GM18909 (cell line): ENCODE data around the gene QKI.
"Not testable (repeated sequence)": the region's sequence is repeated elsewhere in the genome, so short reads cannot be mapped to it uniquely, and the experiment has no call there.

Experiments
- ATAC-seq: cut with Tn5 transposase; IDR thresholded peaks from one replicate; pipeline ENCODE4 v1.9.1; 2021; ENCODE audit warnings: mild to moderate bottlenecking; ENCODE audit not compliant: unreplicated experiment, poor library complexity

The QKI gene

GRCh38 chr6:163437466-163437865, 22.9 kb downstream of the QKI start:
- ATAC-seq, result peak; percentile 71

GRCh38 chr6:163438298-163438939, 23.9 kb downstream of the QKI start:
- no peak for ATAC-seq

GRCh38 chr6:163438940-163439335, 24.4 kb downstream of the QKI start:
- ATAC-seq, result peak; percentile 70

GRCh38 chr6:163439390-163439789, 24.9 kb downstream of the QKI start:
- not testable (repeated sequence) for ATAC-seq

DNA sequence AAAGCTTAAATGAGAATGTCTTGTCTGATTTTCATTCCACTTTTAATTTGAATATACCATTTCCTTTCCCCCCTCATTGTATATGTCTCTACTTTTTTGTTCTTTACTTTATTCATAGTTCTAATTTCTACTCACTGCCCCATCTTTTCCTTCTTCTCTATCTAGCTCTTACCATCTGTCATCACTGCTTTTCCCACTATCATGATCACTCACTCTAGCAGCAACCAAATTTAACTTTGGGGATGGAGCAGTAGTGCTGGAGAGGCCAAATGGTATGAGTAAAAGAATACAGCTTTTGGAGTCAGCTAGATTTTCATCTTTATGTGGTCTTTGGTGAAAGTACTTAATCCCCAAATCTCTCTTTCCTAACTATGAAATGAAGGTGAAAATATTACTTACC, 25.5 kb downstream of the QKI start:
- no peak for ATAC-seq

DNA sequence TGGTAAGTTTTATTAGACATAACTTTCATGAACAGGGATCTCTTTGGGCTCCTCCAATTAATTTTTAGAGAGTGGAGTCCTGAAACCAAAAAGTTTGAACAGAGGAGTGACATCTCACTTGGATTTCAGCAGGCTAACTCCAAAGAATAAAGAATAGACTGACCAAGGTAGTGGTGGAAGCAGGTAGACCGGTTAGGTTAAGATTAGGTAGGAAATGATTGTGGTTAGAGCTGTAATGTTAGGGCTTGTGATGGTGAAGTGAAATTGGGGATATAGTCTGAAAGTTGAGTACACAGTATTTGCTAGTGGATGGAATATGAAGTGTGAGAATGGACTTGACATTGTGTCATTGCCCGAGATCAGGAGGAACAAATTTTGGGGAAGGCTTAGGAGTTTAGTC, 27.8 kb downstream of the QKI start:
- ATAC-seq, result no peak

GRCh38 chr6:163444077-163444476, 29.6 kb downstream of the QKI start:
- ATAC-seq, result no peak

DNA sequence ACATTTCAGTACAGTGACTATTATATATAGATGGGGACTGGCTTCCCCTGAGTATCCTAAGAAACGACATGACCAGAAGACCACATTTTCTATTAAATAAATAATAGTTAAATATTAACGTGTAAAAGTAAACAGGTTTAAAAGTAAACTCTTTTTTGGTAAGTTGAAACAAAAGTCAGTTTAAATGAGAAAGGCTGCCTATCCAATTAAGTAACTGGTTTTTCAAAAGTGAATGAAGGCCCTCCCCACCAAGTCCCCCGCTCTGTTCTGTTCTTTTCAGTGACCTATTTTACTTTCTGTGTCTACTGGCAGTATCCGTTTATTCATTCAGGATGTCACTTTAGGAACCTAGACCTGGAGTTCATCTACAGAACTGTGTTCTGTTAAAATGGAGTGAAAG, 32.0 kb downstream of the QKI start:
- ATAC-seq, result no peak

DNA sequence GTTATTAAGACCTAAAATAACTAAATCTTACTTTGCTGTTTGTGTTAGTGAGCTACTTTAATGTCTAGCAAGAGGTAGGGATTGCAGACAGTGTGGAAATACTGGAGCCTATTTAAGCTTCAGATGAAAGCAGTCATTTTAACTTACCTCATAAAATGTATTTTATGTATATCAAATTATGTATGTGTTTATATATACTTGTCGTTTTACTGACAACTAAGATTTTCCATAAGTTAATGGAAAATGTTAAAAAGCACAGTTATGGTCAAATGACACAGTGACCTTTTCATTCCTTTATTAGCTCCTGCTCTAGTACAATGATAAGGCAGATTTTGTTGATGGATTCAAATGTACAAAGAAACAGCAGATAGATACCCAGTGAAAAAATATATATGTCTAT, 34.6 kb downstream of the QKI start:
- no peak for ATAC-seq

DNA sequence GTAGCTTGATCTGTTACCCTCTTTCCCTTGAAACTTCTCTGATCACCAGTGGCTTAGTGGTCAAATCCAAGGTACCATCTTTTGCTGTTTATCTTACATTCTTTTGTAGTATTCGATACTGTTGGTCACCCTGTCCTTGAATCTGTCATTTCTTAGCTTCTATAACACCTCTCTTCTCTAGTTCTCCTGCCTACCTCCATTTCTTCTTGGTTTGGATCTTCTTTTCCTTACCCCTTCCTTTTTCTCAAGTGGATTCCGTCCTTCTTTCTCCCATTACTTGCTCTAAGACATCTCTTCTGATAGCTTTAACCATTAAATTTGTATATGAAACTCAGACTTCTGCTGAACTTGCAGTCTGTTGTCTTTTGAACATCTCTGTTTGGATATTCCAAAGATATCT, 39.9 kb downstream of the QKI start:
- no peak for ATAC-seq

DNA sequence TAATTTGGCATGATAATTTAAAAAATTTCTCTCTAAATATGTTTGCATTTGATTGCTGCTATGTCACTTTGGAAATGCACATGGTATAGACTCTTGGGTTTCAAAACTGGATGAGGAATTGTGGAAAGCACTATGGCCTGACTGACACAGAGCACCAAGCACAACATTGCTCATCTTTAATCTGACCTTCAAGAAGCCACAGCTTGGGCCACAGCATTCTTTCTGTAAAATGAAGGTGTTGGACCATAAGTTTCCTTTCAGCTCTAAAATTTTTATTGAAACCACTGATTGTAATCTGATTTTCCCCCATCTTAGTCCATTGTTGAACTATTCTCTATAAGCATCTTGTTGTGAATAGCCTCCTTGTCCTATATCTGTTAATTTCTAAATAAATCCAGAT, 41.0 kb downstream of the QKI start:
- no peak for ATAC-seq

- ATAC-seq, result peak; percentile 36
These were observed 43.4 kb downstream of the QKI start for GRCh38 chr6:163457637-163458561.

DNA sequence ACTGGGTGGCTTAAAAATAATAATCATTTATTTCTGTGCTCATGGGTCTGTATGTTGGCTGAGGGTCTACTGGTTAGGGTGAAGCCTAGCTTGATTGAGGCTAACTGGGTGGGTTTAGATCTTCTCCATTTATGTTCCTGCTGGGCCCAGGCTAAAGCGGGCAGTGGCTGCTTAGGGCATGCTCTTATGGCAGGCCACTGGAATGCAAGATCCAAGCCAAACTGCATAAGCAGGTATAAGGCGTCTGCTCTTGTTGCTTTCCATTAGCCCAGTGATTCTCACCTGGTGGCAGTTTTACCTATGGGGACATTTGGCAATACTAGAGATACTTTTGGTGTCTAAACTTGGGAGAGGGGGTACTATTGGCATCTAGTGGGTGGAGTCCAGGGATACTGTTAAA, 44.5 kb downstream of the QKI start:
- ATAC-seq, result no peak

GRCh38 chr6:163459536-163459935, 45.0 kb downstream of the QKI start:
- no peak for ATAC-seq

DNA sequence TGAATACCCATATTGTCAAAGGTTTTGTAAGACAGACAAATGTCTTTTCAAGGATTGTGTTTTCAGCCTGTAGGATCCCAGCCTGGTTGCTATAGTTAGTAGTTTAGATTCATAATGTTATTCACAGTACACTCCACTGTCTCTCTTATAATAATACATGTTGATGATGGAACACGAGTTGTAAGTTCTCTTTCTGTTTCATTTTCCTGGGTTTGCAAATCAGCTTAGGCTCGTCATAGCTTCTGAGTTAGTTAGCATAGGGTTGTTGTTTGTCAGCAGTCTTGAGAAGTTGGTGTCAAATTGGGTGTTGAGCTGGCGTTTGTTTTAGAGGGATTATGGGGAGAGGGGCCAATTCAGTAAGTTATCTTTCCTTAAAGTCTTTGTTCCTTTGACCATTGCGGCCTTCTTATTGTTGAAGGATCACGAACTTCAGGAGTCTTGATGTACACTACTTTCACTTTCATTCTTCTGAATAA, 45.8 kb downstream of the QKI start:
- peak; percentile 86 for ATAC-seq

GRCh38 chr6:163461696-163462095, 47.2 kb downstream of the QKI start:
- ATAC-seq, result no peak

- no peak for ATAC-seq
These were observed 48.7 kb downstream of the QKI start for GRCh38 chr6:163463180-163463579.

DNA sequence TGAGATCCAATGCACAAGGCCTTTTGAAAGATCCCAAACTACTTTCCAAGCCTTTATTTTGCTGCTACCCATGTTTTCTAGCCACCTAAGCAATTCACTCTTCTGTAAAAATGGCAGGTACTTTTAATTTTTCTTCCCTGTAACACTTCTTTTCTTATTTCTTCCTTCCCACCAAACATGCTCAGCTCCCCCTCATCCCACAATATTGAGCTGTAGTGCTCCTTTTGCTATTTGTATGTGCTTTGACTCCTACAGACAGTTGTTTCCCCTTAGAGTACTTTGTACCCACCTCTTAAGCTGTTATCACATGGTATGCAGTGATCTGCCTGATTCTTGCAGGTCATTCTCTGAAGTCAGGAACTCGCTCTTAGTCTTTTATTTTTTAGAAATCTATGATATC, 49.3 kb downstream of the QKI start:
- no peak for ATAC-seq

GRCh38 chr6:163466839-163467390, 52.4 kb downstream of the QKI start:
- ATAC-seq, result no peak

- no peak for ATAC-seq
These were observed 54.2 kb downstream of the QKI start for GRCh38 chr6:163468738-163469137.

- ATAC-seq, result no peak
These were observed 55.0 kb downstream of the QKI start for GRCh38 chr6:163469459-163469985.
